HFF-Myc (cell line): Measurements from ENCODE around the gene CEND1.

Experiments
- DNase-seq: peaks from one replicate; pipeline ENCODE4 v3.0.0-alpha.2; 2011; ENCODE audit warnings: low read depth; ENCODE audit errors: extremely low read depth
- H3K4me3 ChIP-seq: replicated peaks from 2 replicates; pipeline ENCODE4 v1.5.1; 2011; ENCODE audit warnings: low read depth, mild to moderate bottlenecking, control low read depth, low read length
- CTCF ChIP-seq: IDR thresholded peaks from 2 replicates; pipeline ENCODE4 v1.5.1; 2012; ENCODE audit warnings: mild to moderate bottlenecking, low read depth, low read length, control low read depth; ENCODE audit errors: missing control alignments

CEND1 gene

GRCh38 chr11:823441-824291, 33.8 kb upstream of the CEND1 start:
- no peak for TF ChIP-seq CTCF
- DNase-seq: no peak
- no peak overlapping the region for H3K4me3 ChIP-seq

- H3K4me3 ChIP-seq: peak overlapping the region; percentile 60; the same call in 1 of the 2 replicates
- TF ChIP-seq CTCF: no peak
- DNase-seq: no peak
Observed at GRCh38 chr11:821512-822371, 31.9 kb upstream of the CEND1 start.

- H3K4me3 ChIP-seq: peak overlapping the region; percentile 60
- DNase-seq: no peak
- TF ChIP-seq CTCF: no peak
Observed at GRCh38 chr11:820655-821511, 31.0 kb upstream of the CEND1 start.

GRCh38 chr11:819943-820649, 30.2 kb upstream of the CEND1 start:
- TF ChIP-seq CTCF: no peak

GRCh38 chr11:819129-819931, 29.4 kb upstream of the CEND1 start:
- TF ChIP-seq CTCF: no peak
- peak overlapping the region; percentile 60 for H3K4me3 ChIP-seq
- no peak for DNase-seq

More at GRCh38 chr11:819943-820649, 30.2 kb upstream of the CEND1 start:
- no peak for DNase-seq
- H3K4me3 ChIP-seq: peak overlapping the region; percentile 60
